ENCODE data around the gene CKAP2. TPM values are rescaled to one million over a fixed set of nuclear protein-coding genes. Genes with fewer than 3 reads are reported as not detected.

Gene CKAP2
- total RNA-seq, 1 experiment from 2014 or later, result 80.2 TPM

DNA sequence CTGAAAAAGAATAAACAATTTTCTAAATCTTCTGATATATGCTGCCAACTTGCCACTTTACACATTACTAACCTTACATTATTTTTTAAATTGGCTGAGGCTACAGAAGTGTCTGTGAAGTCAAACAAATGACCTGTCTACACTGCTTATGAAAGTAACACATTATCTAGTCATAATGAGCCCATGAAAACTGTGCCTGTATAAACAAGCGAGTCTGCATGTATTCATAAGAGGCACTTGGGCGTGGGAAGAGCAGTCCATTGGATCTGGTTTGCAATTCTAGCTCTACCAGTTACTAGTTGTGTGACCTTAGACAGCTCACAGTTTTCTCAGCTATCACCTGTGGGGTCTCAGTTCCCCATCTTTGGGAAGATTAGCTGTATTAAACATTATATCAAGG lies 7.9 kb upstream of the CKAP2 start:
- Histone ChIP-seq H4K20me1 (ENCODE audit: insufficient read depth) (no peaks in the 10 kb centered on the region), H2AFZ (ENCODE audit: low read depth, low read length, poor library complexity, severe bottlenecking) (no peak overlapping the region), H3K27me3 (ENCODE audit: insufficient read depth, low read length) (no peaks in the 10 kb centered on the region), H3K79me2 (ENCODE audit: insufficient read depth, low read length) (peaks cover 68% of the 10 kb centered on the region), H3K4me1 (ENCODE audit: control insufficient read depth in 1 of 2, insufficient read depth in 2 of 2, low read length in 2 of 2) (peaks cover 14 to 18% of the 10 kb centered on the region in 2 experiments), H3K9me2 (ENCODE audit: insufficient read depth) (no peaks in the 10 kb centered on the region), H3K4me2 (ENCODE audit: low read length) (no peak overlapping the region), H3K4me3 (replicated peaks in 1 of 2; ENCODE audit: low read depth in 1 of 2, low read length in 2 of 2) (no peak overlapping the region), H3K27ac (ENCODE audit: low read depth, low read length) (no peak overlapping the region), H3K9me3 (ENCODE audit: control insufficient read depth in 1 of 2, insufficient read depth in 1 of 2, low read depth in 1 of 2, low read length in 2 of 2) (no peaks in the 10 kb centered on the region), H3K36me3 (ENCODE audit: control insufficient read depth in 1 of 2, insufficient read depth in 2 of 2, low read length in 2 of 2) (no peaks in the 10 kb centered on the region), H3K9ac (ENCODE audit: low read length) (no peak overlapping the region)
- CTCF ChIA-PET, result no interaction called here
- RAD21 ChIA-PET (ENCODE audit: low non-redundant PET in 1 of 2, low total read pairs in 2 of 2, uncharacterized antibody in 2 of 2, unreplicated experiment in 2 of 2), result no interaction called here
- intact Hi-C loops (cut with micrococcal nuclease), result no loop called here
- DNase-seq (ENCODE audit: low read depth, low spot score) (no peak), ATAC-seq (no peak)
- TF ChIP-seq POLR2AphosphoS5 (IDR thresholded peaks at IDR 0.05; ENCODE audit: low read depth, low read length), result no peak
- no peak for TF ChIP-seq EZH2 (IDR thresholded peaks at IDR 0.05)
- TF ChIP-seq ZNF274 (IDR thresholded peaks at IDR 0.05; ENCODE audit: low read depth, low read length), result no peak
- no peak for TF ChIP-seq CEBPB (IDR thresholded peaks at IDR 0.05; ENCODE audit: low read depth)
- TF ChIP-seq TCF7L2 (IDR thresholded peaks at IDR 0.05; ENCODE audit: borderline replicate concordance, extremely low read depth, insufficient read depth, insufficient read length), result no peak
- no peak for TF ChIP-seq ZBTB33 (IDR thresholded peaks at IDR 0.05; ENCODE audit: extremely low read depth, insufficient replicate concordance, low read length)
- TF ChIP-seq ZFX (IDR thresholded peaks at IDR 0.05), result no peak
- no peak for TF ChIP-seq YY1 (IDR thresholded peaks at IDR 0.05; ENCODE audit: extremely low read depth, insufficient replicate concordance, low read depth, low read length)
- TF ChIP-seq SP1 (IDR thresholded peaks at IDR 0.05; ENCODE audit: low read depth), result no peak
- TF ChIP-seq POLR2A (IDR thresholded peaks at IDR 0.05; ENCODE audit: borderline replicate concordance, extremely low read depth, insufficient read depth, insufficient read length), result no peak
- TF ChIP-seq CBX3 (IDR thresholded peaks at IDR 0.05; ENCODE audit: low read depth), result no peak
- no peak for TF ChIP-seq RAD21 (IDR thresholded peaks at IDR 0.05; ENCODE audit: low read depth)
- no peak for TF ChIP-seq ELF1 (IDR thresholded peaks at IDR 0.05; ENCODE audit: borderline replicate concordance, low read depth)
- TF ChIP-seq, protein P1, sequence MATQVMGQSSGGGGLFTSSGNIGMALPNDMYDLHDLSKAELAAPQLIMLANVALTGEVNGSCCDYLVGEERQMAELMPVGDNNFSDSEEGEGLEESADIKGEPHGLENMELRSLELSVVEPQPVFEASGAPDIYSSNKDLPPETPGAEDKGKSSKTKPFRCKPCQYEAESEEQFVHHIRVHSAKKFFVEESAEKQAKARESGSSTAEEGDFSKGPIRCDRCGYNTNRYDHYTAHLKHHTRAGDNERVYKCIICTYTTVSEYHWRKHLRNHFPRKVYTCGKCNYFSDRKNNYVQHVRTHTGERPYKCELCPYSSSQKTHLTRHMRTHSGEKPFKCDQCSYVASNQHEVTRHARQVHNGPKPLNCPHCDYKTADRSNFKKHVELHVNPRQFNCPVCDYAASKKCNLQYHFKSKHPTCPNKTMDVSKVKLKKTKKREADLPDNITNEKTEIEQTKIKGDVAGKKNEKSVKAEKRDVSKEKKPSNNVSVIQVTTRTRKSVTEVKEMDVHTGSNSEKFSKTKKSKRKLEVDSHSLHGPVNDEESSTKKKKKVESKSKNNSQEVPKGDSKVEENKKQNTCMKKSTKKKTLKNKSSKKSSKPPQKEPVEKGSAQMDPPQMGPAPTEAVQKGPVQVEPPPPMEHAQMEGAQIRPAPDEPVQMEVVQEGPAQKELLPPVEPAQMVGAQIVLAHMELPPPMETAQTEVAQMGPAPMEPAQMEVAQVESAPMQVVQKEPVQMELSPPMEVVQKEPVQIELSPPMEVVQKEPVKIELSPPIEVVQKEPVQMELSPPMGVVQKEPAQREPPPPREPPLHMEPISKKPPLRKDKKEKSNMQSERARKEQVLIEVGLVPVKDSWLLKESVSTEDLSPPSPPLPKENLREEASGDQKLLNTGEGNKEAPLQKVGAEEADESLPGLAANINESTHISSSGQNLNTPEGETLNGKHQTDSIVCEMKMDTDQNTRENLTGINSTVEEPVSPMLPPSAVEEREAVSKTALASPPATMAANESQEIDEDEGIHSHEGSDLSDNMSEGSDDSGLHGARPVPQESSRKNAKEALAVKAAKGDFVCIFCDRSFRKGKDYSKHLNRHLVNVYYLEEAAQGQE (IDR thresholded peaks at IDR 0.05; ENCODE audit: low read depth), result no peak
- no peak for TF ChIP-seq SRF (IDR thresholded peaks at IDR 0.05; ENCODE audit: low read depth)
- no peak for TF ChIP-seq CTCF (IDR thresholded peaks at IDR 0.05 in 2 of 3, conservative IDR thresholded peaks at IDR 0.05 in 1 of 3; ENCODE audit: borderline replicate concordance in 1 of 3, insufficient read depth in 1 of 3, low read depth in 2 of 3, low read length in 2 of 3)
- TF ChIP-seq, protein P2, sequence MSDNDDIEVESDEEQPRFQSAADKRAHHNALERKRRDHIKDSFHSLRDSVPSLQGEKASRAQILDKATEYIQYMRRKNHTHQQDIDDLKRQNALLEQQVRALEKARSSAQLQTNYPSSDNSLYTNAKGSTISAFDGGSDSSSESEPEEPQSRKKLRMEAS (IDR thresholded peaks at IDR 0.05), result no peak
- POLR2A ChIA-PET, result no interaction called here
- BruUV-seq (replicated peaks), result no TSS peak
